K562 (cell line): ENCODE measurements around the gene FIBP. TPM values are rescaled to one million over a fixed set of nuclear protein-coding genes. Genes with fewer than 3 reads are reported as not detected.
A peak's percentile ranks its signal among the peaks of the same experiment; 100 is the strongest.

Experiments
- BCOR ChIP-seq: fragments of 450-650 bp; IDR thresholded peaks from 2 replicates; pipeline ENCODE4 v1.6.1; 2016
- BHLHE40 ChIP-seq: IDR thresholded peaks from 2 replicates; pipeline ENCODE4 v1.6.1; 2011; ENCODE audit warnings: low read length, improper control_type of control experiment
- FOXK2 ChIP-seq, 2 experiments: fragments of 450-650 bp; IDR thresholded peaks in 1 of 2; conservative IDR thresholded peaks in 1 of 2; 2 replicates each; pipeline ENCODE4 v1.6.1; 2016; ENCODE audit warnings: low read depth in 2 of 2, mild to moderate bottlenecking in 1 of 2
- HIVEP1 ChIP-seq: fragments of 250-450 bp; sonication (Bioruptor Pico); IDR thresholded peaks from 2 replicates; pipeline ENCODE4 v1.4.0; 2020; ENCODE audit warnings: mild to moderate bottlenecking
- KDM5B ChIP-seq: fragments of 200-600 bp; sonication (generic); IDR thresholded peaks from 2 replicates; pipeline ENCODE4 v1.6.1; 2012; ENCODE audit warnings: low read depth, mild to moderate bottlenecking, moderate library complexity, low read length, control low read depth, inconsistent platforms; ENCODE audit not compliant: insufficient replicate concordance
- MCM7 ChIP-seq, 2 experiments: fragments of 450-650 bp; IDR thresholded peaks; 2 replicates each; pipeline ENCODE4 v1.6.1; 2016 to 2018
- MEF2A ChIP-seq: IDR thresholded peaks from 2 replicates; pipeline ENCODE4 v1.6.1; 2011; ENCODE audit warnings: low read depth, mild to moderate bottlenecking, low read length, moderate library complexity; ENCODE audit not compliant: control insufficient read depth
- RB1 ChIP-seq: fragments of 450-650 bp; IDR thresholded peaks from 2 replicates; pipeline ENCODE4 v1.6.1; 2017; ENCODE audit warnings: low read depth, mild to moderate bottlenecking
- SNIP1 ChIP-seq: fragments of 450-650 bp; IDR thresholded peaks from 2 replicates; pipeline ENCODE4 v1.7.1; 2017; ENCODE audit warnings: low read depth, mild to moderate bottlenecking
- SREBF1 ChIP-seq: fragments of 150-350 bp; IDR thresholded peaks from 2 replicates; pipeline ENCODE4 v1.6.1; 2014; ENCODE audit warnings: antibody characterized with exemption, low read depth, low read length, borderline replicate concordance
- TCF7 ChIP-seq: sonication (generic); IDR thresholded peaks from 2 replicates; pipeline ENCODE4 v1.6.1; 2016; ENCODE audit warnings: antibody characterized with exemption, borderline replicate concordance
- ZNF75A ChIP-seq: fragments of 450-650 bp; formaldehyde crosslinking; IDR thresholded peaks from 2 replicates; pipeline ENCODE4 v1.4.0; 2020; ENCODE audit warnings: mild to moderate bottlenecking
- polyA plus RNA-seq, 8 experiments: library from polyadenylated mRNA; depleted of rRNA in 4 of 8; stranded (reverse) in 5 of 8; unstranded in 3 of 8; fragments of >200 nt; fragmentation: Nextera tagmentation in 2 of 8; fragmentation: Illumina TruSeq in 1 of 8; extraction: Ambion mirVana in 2 of 8; extraction: Trizol in 1 of 8; gene quantifications; 2 replicates each; pipeline versions ENCODE4 v1.2.1 to v1.2.3, GENCODE V29; 2011 to 2014; ENCODE audit warnings: inconsistent platforms in 1 of 8, missing spikeins in 1 of 8
- total RNA-seq, 7 experiments: library from RNA; depleted of rRNA in 6 of 7; stranded (reverse); fragments of >200 nt in 6 of 7; fragmentation: Illumina TruSeq in 2 of 7; extraction: Trizol in 2 of 7; gene quantifications; 2 replicates each; pipeline versions ENCODE4 v1.2.1 to v1.2.3, GENCODE V29; 2011 to 2021; ENCODE audit warnings: low replicate concordance in 1 of 7
- TF ChIP-seq, protein P1 (sequence below): conservative IDR thresholded peaks from 2 replicates; pipeline ENCODE4 v1.6.1; 2011; ENCODE audit warnings: low read depth, mild to moderate bottlenecking, low read length; ENCODE audit not compliant: control insufficient read depth
- TF ChIP-seq, protein P2 (sequence below): fragments of 250-450 bp; sonication (Bioruptor Pico); IDR thresholded peaks from 2 replicates; pipeline ENCODE4 v1.4.0; 2020; ENCODE audit warnings: borderline replicate concordance
- TF ChIP-seq, protein P3 (sequence below): sonication (generic); formaldehyde crosslinking; IDR thresholded peaks from 2 replicates; pipeline ENCODE4 v1.8.1; 2023; ENCODE audit warnings: mild to moderate bottlenecking, missing genetic modification reagents
- TF ChIP-seq, protein P4 (sequence below): fragments of 200-800 bp; sonication (Bioruptor generic); IDR thresholded peaks from 2 replicates; pipeline ENCODE4 v1.6.1; 2017; ENCODE audit warnings: missing genetic modification characterization, missing compliant biosample characterization
- TF ChIP-seq, protein P5 (sequence below): fragments of 250-450 bp; sonication (Bioruptor Pico); IDR thresholded peaks from 2 replicates; pipeline ENCODE4 v1.4.0; 2020

FIBP gene
- total and polyA plus RNA-seq, 9 of the 15 experiments (the other 6 are each of a cell fraction or from before 2014, with no cell fraction given): 41.2 to 79.2 (median 48.6) TPM

DNA sequence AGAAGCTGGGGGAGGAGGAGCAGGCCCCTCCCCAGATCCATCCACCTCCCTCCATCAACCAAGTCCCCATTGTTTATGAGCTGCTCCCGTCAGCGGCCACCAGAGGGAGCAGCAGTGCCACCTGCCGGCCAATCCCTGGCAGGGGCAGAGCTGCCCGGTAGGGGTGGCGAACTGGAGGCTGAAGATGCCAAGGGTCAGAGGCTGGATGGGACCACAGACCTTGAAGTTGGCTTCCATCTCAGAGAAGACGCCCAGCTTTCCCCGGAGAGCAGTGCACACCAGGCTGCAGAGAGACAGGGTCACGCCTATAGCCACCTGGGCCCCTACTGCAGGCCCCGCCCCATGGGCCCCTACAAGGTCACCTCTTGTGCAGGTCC lies 3.6 kb downstream of the FIBP start (continued):
- TF ChIP-seq KDM5B (no peak), TCF7 (no peak), ZNF75A (CRISPR knock-in tag) (no peak), BHLHE40 (0 out of 2 replicates have a peak, but pooled peaks have one; percentile 31), RB1 (peak; percentile 81), FOXK2 (conservative IDR thresholded peaks at IDR 0.05 in 1 of 2, IDR thresholded peaks at IDR 0.05 in 1 of 2; ENCODE audit: low read depth in 2 of 2) (no peak), SNIP1 (no peak), BCOR (no peak), MEF2A (no peak), MCM7 (IDR thresholded peaks at IDR 0.05) (no peak), SREBF1 (no peak), HIVEP1 (no peak)
- TF ChIP-seq, protein P1, sequence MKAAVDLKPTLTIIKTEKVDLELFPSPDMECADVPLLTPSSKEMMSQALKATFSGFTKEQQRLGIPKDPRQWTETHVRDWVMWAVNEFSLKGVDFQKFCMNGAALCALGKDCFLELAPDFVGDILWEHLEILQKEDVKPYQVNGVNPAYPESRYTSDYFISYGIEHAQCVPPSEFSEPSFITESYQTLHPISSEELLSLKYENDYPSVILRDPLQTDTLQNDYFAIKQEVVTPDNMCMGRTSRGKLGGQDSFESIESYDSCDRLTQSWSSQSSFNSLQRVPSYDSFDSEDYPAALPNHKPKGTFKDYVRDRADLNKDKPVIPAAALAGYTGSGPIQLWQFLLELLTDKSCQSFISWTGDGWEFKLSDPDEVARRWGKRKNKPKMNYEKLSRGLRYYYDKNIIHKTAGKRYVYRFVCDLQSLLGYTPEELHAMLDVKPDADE: peak; percentile 15; the same call in 1 of the 2 replicates
- TF ChIP-seq, protein P2, sequence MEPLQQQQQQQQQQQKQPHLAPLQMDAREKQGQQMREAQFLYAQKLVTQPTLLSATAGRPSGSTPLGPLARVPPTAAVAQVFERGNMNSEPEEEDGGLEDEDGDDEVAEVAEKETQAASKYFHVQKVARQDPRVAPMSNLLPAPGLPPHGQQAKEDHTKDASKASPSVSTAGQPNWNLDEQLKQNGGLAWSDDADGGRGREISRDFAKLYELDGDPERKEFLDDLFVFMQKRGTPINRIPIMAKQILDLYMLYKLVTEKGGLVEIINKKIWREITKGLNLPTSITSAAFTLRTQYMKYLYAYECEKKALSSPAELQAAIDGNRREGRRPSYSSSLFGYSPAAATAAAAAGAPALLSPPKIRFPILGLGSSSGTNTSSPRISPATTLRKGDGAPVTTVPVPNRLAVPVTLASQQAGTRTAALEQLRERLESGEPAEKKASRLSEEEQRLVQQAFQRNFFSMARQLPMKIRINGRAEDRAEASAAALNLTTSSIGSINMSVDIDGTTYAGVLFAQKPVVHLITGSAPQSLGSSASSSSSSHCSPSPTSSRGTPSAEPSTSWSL (CRISPR knock-in tag): no peak
- TF ChIP-seq, protein P3, sequence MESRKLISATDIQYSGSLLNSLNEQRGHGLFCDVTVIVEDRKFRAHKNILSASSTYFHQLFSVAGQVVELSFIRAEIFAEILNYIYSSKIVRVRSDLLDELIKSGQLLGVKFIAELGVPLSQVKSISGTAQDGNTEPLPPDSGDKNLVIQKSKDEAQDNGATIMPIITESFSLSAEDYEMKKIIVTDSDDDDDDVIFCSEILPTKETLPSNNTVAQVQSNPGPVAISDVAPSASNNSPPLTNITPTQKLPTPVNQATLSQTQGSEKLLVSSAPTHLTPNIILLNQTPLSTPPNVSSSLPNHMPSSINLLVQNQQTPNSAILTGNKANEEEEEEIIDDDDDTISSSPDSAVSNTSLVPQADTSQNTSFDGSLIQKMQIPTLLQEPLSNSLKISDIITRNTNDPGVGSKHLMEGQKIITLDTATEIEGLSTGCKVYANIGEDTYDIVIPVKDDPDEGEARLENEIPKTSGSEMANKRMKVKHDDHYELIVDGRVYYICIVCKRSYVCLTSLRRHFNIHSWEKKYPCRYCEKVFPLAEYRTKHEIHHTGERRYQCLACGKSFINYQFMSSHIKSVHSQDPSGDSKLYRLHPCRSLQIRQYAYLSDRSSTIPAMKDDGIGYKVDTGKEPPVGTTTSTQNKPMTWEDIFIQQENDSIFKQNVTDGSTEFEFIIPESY (CRISPR knock-in tag): 0 out of 2 replicates have a peak, but pooled peaks have one; percentile 35
- TF ChIP-seq, protein P4, sequence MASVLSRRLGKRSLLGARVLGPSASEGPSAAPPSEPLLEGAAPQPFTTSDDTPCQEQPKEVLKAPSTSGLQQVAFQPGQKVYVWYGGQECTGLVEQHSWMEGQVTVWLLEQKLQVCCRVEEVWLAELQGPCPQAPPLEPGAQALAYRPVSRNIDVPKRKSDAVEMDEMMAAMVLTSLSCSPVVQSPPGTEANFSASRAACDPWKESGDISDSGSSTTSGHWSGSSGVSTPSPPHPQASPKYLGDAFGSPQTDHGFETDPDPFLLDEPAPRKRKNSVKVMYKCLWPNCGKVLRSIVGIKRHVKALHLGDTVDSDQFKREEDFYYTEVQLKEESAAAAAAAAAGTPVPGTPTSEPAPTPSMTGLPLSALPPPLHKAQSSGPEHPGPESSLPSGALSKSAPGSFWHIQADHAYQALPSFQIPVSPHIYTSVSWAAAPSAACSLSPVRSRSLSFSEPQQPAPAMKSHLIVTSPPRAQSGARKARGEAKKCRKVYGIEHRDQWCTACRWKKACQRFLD (CRISPR knock-in tag): no peak
- TF ChIP-seq, protein P5, sequence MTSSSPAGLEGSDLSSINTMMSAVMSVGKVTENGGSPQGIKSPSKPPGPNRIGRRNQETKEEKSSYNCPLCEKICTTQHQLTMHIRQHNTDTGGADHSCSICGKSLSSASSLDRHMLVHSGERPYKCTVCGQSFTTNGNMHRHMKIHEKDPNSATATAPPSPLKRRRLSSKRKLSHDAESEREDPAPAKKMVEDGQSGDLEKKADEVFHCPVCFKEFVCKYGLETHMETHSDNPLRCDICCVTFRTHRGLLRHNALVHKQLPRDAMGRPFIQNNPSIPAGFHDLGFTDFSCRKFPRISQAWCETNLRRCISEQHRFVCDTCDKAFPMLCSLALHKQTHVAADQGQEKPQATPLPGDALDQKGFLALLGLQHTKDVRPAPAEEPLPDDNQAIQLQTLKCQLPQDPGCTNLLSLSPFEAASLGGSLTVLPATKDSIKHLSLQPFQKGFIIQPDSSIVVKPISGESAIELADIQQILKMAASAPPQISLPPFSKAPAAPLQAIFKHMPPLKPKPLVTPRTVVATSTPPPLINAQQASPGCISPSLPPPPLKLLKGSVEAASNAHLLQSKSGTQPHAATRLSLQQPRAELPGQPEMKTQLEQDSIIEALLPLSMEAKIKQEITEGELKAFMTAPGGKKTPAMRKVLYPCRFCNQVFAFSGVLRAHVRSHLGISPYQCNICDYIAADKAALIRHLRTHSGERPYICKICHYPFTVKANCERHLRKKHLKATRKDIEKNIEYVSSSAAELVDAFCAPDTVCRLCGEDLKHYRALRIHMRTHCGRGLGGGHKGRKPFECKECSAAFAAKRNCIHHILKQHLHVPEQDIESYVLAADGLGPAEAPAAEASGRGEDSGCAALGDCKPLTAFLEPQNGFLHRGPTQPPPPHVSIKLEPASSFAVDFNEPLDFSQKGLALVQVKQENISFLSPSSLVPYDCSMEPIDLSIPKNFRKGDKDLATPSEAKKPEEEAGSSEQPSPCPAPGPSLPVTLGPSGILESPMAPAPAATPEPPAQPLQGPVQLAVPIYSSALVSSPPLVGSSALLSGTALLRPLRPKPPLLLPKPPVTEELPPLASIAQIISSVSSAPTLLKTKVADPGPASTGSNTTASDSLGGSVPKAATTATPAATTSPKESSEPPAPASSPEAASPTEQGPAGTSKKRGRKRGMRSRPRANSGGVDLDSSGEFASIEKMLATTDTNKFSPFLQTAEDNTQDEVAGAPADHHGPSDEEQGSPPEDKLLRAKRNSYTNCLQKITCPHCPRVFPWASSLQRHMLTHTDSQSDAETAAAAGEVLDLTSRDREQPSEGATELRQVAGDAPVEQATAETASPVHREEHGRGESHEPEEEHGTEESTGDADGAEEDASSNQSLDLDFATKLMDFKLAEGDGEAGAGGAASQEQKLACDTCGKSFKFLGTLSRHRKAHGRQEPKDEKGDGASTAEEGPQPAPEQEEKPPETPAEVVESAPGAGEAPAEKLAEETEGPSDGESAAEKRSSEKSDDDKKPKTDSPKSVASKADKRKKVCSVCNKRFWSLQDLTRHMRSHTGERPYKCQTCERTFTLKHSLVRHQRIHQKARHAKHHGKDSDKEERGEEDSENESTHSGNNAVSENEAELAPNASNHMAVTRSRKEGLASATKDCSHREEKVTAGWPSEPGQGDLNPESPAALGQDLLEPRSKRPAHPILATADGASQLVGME (CRISPR knock-in tag): no peak
